Liver (tissue), 9 donors: ENCODE measurements around the gene TP53AIP1. TPM values are rescaled to one million over a fixed set of nuclear protein-coding genes. Genes with fewer than 3 reads are reported as not detected.

Experiments used
- DNase-seq: peaks from one replicate; pipeline ENCODE4 v3.0.0-alpha.2; 2017; ENCODE audit warnings: low spot score
- H3K27ac ChIP-seq, 2 donors: one replicate each; pipeline ENCODE4 v1.7.0; 2013; ENCODE audit warnings: inconsistent platforms in 2 of 2, low read length in 2 of 2, control low read depth in 1 of 2, low read depth in 1 of 2, mild to moderate bottlenecking in 1 of 2
- H3K27me3 ChIP-seq, 4 donors: one replicate each; pipeline versions ENCODE4 v1.6.1 to v1.7.0; 2013; ENCODE audit warnings: low read length in 3 of 4, inconsistent platforms in 1 of 4, mild to moderate bottlenecking in 1 of 4, moderate library complexity in 1 of 4; ENCODE audit not compliant: control insufficient read depth in 4 of 4, insufficient read depth in 4 of 4
- H3K36me3 ChIP-seq, 4 donors: one replicate each; pipeline versions ENCODE4 v1.6.1 to v1.7.0; 2013; ENCODE audit warnings: low read length in 3 of 4, mild to moderate bottlenecking in 3 of 4, low read depth in 1 of 4, moderate library complexity in 1 of 4; ENCODE audit not compliant: control insufficient read depth in 4 of 4, insufficient read depth in 3 of 4
- H3K4me1 ChIP-seq, 4 donors: one replicate each; pipeline versions ENCODE4 v1.6.1 to v1.7.0; 2013; ENCODE audit warnings: low read length in 3 of 4, mild to moderate bottlenecking in 3 of 4, moderate library complexity in 1 of 4; ENCODE audit not compliant: control insufficient read depth in 4 of 4, insufficient read depth in 4 of 4
- H3K4me3 ChIP-seq, 3 donors: one replicate each; pipeline versions ENCODE4 v1.6.1 to v1.7.0; 2013; ENCODE audit warnings: low read length in 3 of 3, control low read depth in 1 of 3, low read depth in 1 of 3, mild to moderate bottlenecking in 1 of 3
- H3K9ac ChIP-seq, 2 donors: one replicate each; pipeline ENCODE4 v1.7.0; 2013; ENCODE audit warnings: low read length in 2 of 2, mild to moderate bottlenecking in 2 of 2, moderate library complexity in 2 of 2, control low read depth in 1 of 2, low read depth in 1 of 2
- H3K9me3 ChIP-seq, 4 donors: one replicate each; pipeline versions ENCODE4 v1.6.1 to v1.7.0; 2013; ENCODE audit warnings: low read length in 3 of 4; ENCODE audit not compliant: control insufficient read depth in 4 of 4
- EGR1 ChIP-seq, 2 donors: IDR thresholded peaks; 2 replicates each; pipeline ENCODE4 v1.6.1; 2016 to 2018; ENCODE audit warnings: antibody characterized with exemption in 2 of 2, low read depth in 2 of 2
- FOXA1 ChIP-seq: IDR thresholded peaks from 2 replicates; pipeline ENCODE4 v1.6.1; 2016; ENCODE audit warnings: antibody characterized with exemption
- FOXA2 ChIP-seq: IDR thresholded peaks from 2 replicates; pipeline ENCODE4 v1.6.1; 2016; ENCODE audit warnings: antibody characterized with exemption
- GABPA ChIP-seq, 2 donors: IDR thresholded peaks in 1 of 2; conservative IDR thresholded peaks in 1 of 2; 2 replicates each; pipeline ENCODE4 v1.6.1; 2016; ENCODE audit warnings: antibody characterized with exemption in 2 of 2, mild to moderate bottlenecking in 1 of 2, moderate library complexity in 1 of 2
- HNF4A ChIP-seq, 2 donors: conservative IDR thresholded peaks; 2 replicates each; pipeline ENCODE4 v1.6.1; 2016; ENCODE audit warnings: antibody characterized with exemption in 2 of 2, mild to moderate bottlenecking in 2 of 2
- HNF4G ChIP-seq: IDR thresholded peaks from 2 replicates; pipeline ENCODE4 v1.6.1; 2016; ENCODE audit warnings: antibody characterized with exemption
- JUND ChIP-seq, 2 donors: IDR thresholded peaks; 2 replicates each; pipeline ENCODE4 v1.6.1; 2016; ENCODE audit warnings: antibody characterized with exemption in 2 of 2
- NR2F2 ChIP-seq: IDR thresholded peaks from 2 replicates; pipeline ENCODE4 v1.6.1; 2016; ENCODE audit warnings: antibody characterized with exemption
- RAD21 ChIP-seq, 2 donors: IDR thresholded peaks; 2 replicates each; pipeline ENCODE4 v1.6.1; 2016; ENCODE audit warnings: antibody characterized with exemption in 2 of 2, mild to moderate bottlenecking in 2 of 2
- RXRA ChIP-seq, 2 donors: IDR thresholded peaks; 2 replicates each; pipeline ENCODE4 v1.6.1; 2017 to 2018; ENCODE audit warnings: antibody characterized with exemption in 2 of 2, mild to moderate bottlenecking in 1 of 2
- SP1 ChIP-seq: IDR thresholded peaks from 2 replicates; pipeline ENCODE4 v1.6.1; 2018; ENCODE audit warnings: antibody characterized with exemption, mild to moderate bottlenecking
- TAF1 ChIP-seq: conservative IDR thresholded peaks from 2 replicates; pipeline ENCODE4 v1.6.1; 2016; ENCODE audit warnings: antibody characterized with exemption, mild to moderate bottlenecking
- YY1 ChIP-seq: IDR thresholded peaks from 2 replicates; pipeline ENCODE4 v1.6.1; 2016; ENCODE audit warnings: antibody characterized with exemption, mild to moderate bottlenecking
- WGBS: extraction: QIAGEN DNeasy Blood & Tissue Kit; methylation state at CpG from one replicate; pipeline ENCODE4 v1.1.7; 2013; 5-methylcytosine and 5-hydroxymethylcytosine counted together
- polyA plus RNA-seq, 2 donors: library from polyadenylated mRNA; stranded (reverse) in 1 of 2; unstranded in 1 of 2; fragments of 200-250 nt in 1 of 2; fragments of >200 nt in 1 of 2; fragmentation: Nextera tagmentation in 1 of 2; extraction: Ambion mirVana in 1 of 2; gene quantifications; one replicate each; pipeline versions ENCODE4 v1.2.1 to v1.2.3, GENCODE V29; 2013 to 2015
- total RNA-seq, 2 donors: library from RNA; depleted of rRNA; stranded (reverse); fragments of >200 nt; gene quantifications; one replicate each; pipeline ENCODE4 v1.2.3, GENCODE V29; 2014
- TF ChIP-seq, protein P1 (sequence below): IDR thresholded peaks from 2 replicates; pipeline ENCODE4 v1.6.1; 2016; ENCODE audit warnings: antibody characterized with exemption
- TF ChIP-seq, protein P2 (sequence below): IDR thresholded peaks from 2 replicates; pipeline ENCODE4 v1.6.1; 2016; ENCODE audit warnings: antibody characterized with exemption
- TF ChIP-seq, protein P3 (sequence below): fragments of 150-350 bp; IDR thresholded peaks from 2 replicates; pipeline ENCODE4 v1.5.1; 2017; ENCODE audit warnings: improper control_type of control experiment, low read depth, low read length; ENCODE audit not compliant: missing input control
- TF ChIP-seq, protein P4 (sequence below): IDR thresholded peaks from 2 replicates; pipeline ENCODE4 v1.6.1; 2016; ENCODE audit warnings: antibody characterized with exemption
- TF ChIP-seq, protein P5 (sequence below): IDR thresholded peaks from 2 replicates; pipeline ENCODE4 v1.6.1; 2016; ENCODE audit warnings: antibody characterized with exemption, mild to moderate bottlenecking
- donor health status: healthy.
- donor health status: healthy.
- donor health status: healthy.
- donor health status: healthy.
- donor health status: healthy.

Gene TP53AIP1
- total and polyA plus RNA-seq, 4 donors = 0.08 TPM; not detected in 3

DNA sequence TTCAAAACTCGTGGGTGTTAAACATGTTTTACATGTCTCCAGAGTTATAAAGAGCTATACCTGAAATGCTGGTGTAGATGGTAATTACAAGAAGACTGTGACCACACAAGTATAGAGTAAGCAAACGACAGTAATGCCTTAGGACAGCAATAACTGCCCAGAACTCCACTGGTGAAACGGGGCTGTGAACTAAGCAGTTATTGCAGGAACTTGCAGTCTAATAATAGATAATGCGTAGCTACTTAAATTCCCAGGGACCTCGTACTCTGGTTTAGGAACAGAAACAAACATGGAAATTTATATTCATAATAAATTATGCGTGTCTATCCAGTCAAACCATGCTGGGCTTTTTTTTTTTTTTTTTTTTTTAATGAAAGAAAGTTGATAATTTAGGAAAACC, 24.9 kb upstream of the TP53AIP1 start (continued):
- TF ChIP-seq, protein P1, sequence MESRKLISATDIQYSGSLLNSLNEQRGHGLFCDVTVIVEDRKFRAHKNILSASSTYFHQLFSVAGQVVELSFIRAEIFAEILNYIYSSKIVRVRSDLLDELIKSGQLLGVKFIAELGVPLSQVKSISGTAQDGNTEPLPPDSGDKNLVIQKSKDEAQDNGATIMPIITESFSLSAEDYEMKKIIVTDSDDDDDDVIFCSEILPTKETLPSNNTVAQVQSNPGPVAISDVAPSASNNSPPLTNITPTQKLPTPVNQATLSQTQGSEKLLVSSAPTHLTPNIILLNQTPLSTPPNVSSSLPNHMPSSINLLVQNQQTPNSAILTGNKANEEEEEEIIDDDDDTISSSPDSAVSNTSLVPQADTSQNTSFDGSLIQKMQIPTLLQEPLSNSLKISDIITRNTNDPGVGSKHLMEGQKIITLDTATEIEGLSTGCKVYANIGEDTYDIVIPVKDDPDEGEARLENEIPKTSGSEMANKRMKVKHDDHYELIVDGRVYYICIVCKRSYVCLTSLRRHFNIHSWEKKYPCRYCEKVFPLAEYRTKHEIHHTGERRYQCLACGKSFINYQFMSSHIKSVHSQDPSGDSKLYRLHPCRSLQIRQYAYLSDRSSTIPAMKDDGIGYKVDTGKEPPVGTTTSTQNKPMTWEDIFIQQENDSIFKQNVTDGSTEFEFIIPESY = no peak
- no peak for TF ChIP-seq YY1

DNA sequence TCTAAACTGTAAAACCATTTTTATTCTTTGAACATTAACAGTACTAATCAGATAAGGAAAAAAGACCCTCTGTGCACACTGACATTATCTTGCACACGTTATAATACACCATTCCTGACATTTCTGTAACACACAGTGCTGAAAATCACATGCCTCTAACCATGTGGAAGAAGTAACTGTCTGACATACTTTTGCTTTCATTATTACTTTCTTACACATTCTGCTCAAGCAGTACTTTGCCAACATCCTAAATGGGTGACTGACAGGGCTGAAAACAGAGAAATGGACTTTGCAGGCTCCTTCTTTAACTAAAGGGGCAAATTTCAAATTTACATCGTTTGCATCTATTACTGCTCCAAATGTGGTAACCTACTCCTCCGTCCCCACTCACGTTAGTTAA, 22.8 kb upstream of the TP53AIP1 start:
- H3K9ac ChIP-seq = no peak overlapping the region
- DNase-seq = no peak
- H3K4me3 ChIP-seq = no peak overlapping the region
- no peaks in the 10 kb centered on the region for H3K4me1 ChIP-seq
- H3K9me3 ChIP-seq = no peaks in the 10 kb centered on the region
- 48% methylated on average over 4 of the region's 4 CpGs for WGBS
- H3K27ac ChIP-seq = no peak overlapping the region
- peaks cover 2 to 21% (median 13%) of the 10 kb centered on the region in 4 donors for H3K36me3 ChIP-seq
- H3K27me3 ChIP-seq = no peaks in the 10 kb centered on the region
- TF ChIP-seq EGR1 (IDR thresholded peaks at IDR 0.05; ENCODE audit: low read depth in 2 of 2) = no peak
- no peak for TF ChIP-seq NR2F2
- TF ChIP-seq TAF1 = no peak
- no peak for TF ChIP-seq GABPA (IDR thresholded peaks at IDR 0.05 in 1 of 2, conservative IDR thresholded peaks at IDR 0.05 in 1 of 2)
- no peak for TF ChIP-seq HNF4A (conservative IDR thresholded peaks at IDR 0.05)
- no peak for TF ChIP-seq FOXA2
- TF ChIP-seq RAD21 (IDR thresholded peaks at IDR 0.05) = no peak
- TF ChIP-seq, protein P1 = no peak
- no peak for TF ChIP-seq RXRA (IDR thresholded peaks at IDR 0.05)
- no peak for TF ChIP-seq SP1
- TF ChIP-seq, protein P2, sequence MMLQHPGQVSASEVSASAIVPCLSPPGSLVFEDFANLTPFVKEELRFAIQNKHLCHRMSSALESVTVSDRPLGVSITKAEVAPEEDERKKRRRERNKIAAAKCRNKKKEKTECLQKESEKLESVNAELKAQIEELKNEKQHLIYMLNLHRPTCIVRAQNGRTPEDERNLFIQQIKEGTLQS = no peak
- TF ChIP-seq JUND (IDR thresholded peaks at IDR 0.05) = no peak
- TF ChIP-seq, protein P3, sequence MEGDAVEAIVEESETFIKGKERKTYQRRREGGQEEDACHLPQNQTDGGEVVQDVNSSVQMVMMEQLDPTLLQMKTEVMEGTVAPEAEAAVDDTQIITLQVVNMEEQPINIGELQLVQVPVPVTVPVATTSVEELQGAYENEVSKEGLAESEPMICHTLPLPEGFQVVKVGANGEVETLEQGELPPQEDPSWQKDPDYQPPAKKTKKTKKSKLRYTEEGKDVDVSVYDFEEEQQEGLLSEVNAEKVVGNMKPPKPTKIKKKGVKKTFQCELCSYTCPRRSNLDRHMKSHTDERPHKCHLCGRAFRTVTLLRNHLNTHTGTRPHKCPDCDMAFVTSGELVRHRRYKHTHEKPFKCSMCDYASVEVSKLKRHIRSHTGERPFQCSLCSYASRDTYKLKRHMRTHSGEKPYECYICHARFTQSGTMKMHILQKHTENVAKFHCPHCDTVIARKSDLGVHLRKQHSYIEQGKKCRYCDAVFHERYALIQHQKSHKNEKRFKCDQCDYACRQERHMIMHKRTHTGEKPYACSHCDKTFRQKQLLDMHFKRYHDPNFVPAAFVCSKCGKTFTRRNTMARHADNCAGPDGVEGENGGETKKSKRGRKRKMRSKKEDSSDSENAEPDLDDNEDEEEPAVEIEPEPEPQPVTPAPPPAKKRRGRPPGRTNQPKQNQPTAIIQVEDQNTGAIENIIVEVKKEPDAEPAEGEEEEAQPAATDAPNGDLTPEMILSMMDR = no peak
- no peak for TF ChIP-seq YY1
- TF ChIP-seq, protein P4, sequence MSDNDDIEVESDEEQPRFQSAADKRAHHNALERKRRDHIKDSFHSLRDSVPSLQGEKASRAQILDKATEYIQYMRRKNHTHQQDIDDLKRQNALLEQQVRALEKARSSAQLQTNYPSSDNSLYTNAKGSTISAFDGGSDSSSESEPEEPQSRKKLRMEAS = no peak
- no peak for TF ChIP-seq HNF4G
- TF ChIP-seq FOXA1 = no peak
- TF ChIP-seq, protein P5, sequence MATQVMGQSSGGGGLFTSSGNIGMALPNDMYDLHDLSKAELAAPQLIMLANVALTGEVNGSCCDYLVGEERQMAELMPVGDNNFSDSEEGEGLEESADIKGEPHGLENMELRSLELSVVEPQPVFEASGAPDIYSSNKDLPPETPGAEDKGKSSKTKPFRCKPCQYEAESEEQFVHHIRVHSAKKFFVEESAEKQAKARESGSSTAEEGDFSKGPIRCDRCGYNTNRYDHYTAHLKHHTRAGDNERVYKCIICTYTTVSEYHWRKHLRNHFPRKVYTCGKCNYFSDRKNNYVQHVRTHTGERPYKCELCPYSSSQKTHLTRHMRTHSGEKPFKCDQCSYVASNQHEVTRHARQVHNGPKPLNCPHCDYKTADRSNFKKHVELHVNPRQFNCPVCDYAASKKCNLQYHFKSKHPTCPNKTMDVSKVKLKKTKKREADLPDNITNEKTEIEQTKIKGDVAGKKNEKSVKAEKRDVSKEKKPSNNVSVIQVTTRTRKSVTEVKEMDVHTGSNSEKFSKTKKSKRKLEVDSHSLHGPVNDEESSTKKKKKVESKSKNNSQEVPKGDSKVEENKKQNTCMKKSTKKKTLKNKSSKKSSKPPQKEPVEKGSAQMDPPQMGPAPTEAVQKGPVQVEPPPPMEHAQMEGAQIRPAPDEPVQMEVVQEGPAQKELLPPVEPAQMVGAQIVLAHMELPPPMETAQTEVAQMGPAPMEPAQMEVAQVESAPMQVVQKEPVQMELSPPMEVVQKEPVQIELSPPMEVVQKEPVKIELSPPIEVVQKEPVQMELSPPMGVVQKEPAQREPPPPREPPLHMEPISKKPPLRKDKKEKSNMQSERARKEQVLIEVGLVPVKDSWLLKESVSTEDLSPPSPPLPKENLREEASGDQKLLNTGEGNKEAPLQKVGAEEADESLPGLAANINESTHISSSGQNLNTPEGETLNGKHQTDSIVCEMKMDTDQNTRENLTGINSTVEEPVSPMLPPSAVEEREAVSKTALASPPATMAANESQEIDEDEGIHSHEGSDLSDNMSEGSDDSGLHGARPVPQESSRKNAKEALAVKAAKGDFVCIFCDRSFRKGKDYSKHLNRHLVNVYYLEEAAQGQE = no peak
